ENCODE measurements around the gene EVX2.

GRCh38 chr2:176129813-176130146 lies 46.0 kb upstream of the EVX2 start:
- TF ChIP-seq ZNF274 (IDR thresholded peaks at IDR 0.05; ENCODE audit: low read depth, low read length) = no peak
- TF ChIP-seq YY1 (IDR thresholded peaks at IDR 0.05; ENCODE audit: insufficient read depth, insufficient read length) = no peak

Measured in NT2/D1 (cell line).